SK-N-SH (cell line): ENCODE measurements around the gene NOX4. TPM values are rescaled to one million over a fixed set of nuclear protein-coding genes. Genes with fewer than 3 reads are reported as not detected.
"Not testable (repeated sequence)": the region's sequence is repeated elsewhere in the genome, so short reads cannot be mapped to it uniquely, and the experiment has no call there.

Source experiments
- CTCF ChIA-PET: fragments of 300-600, 350-600 bp; formaldehyde crosslinking; extraction: SDS; loops from one replicate; lab custom pipeline; 2021; lab: Yijun Ruan, JAX
- POLR2A ChIA-PET: fragments of 350-600 bp; sonication (Branson Sonifier 250); formaldehyde crosslinking; extraction: SDS; loops from one replicate; lab custom pipeline; 2020; ENCODE audit warnings: antibody characterized with exemption, inconsistent platforms; lab: Yijun Ruan, JAX
- DNase-seq: peaks from one replicate; pipeline ENCODE4 v3.0.0; 2012
- H2AFZ ChIP-seq: fragments of 200-600 bp; sonication (generic); 2 replicates; pipeline ENCODE4 v1.8.1; 2016; ENCODE audit warnings: antibody characterized with exemption, mild to moderate bottlenecking, low read depth
- H3F3A ChIP-seq: fragments of 200-600 bp; sonication (generic); replicated peaks from 2 replicates; pipeline ENCODE3; 2016; ENCODE audit warnings: antibody characterized with exemption, mild to moderate bottlenecking; ENCODE audit not compliant: insufficient read depth
- H3K27ac ChIP-seq, 2 experiments: fragments of 200-500 bp in 1 of 2; fragments of 200-600 bp in 1 of 2; sonication (Bioruptor generic) in 1 of 2; sonication (generic), shearing (Covaris generic) in 1 of 2; 2 replicates each; pipeline versions ENCODE4 v1.5.1 to v1.6.1; 2014 to 2016; ENCODE audit warnings: low read depth in 2 of 2, inconsistent platforms in 1 of 2, low read length in 1 of 2, mild to moderate bottlenecking in 1 of 2, mixed read lengths in 1 of 2
- H3K27me3 ChIP-seq: fragments of 200-600 bp; sonication (generic), shearing (Covaris generic); 2 replicates; pipeline ENCODE4 v1.6.1; 2016; ENCODE audit warnings: mixed run types; ENCODE audit not compliant: insufficient read depth
- H3K36me3 ChIP-seq, 2 experiments: fragments of 200-500 bp in 1 of 2; fragments of 200-600 bp in 1 of 2; sonication (Bioruptor generic) in 1 of 2; sonication (generic) in 1 of 2; replicated peaks in 1 of 2; 2 replicates each; pipeline versions ENCODE3 to v1.5.1; 2014 to 2016; ENCODE audit warnings: low read length in 1 of 2, mild to moderate bottlenecking in 1 of 2; ENCODE audit not compliant: insufficient read depth in 2 of 2, control insufficient read depth in 1 of 2
- H3K4me1 ChIP-seq, 2 experiments: fragments of 200-500 bp in 1 of 2; fragments of 200-600 bp in 1 of 2; sonication (Bioruptor generic) in 1 of 2; sonication (generic), shearing (Covaris generic) in 1 of 2; 2 replicates each; pipeline versions ENCODE4 v1.5.1 to v1.6.1; 2014 to 2016; ENCODE audit warnings: low read depth in 1 of 2, low read length in 1 of 2, mixed run types in 1 of 2; ENCODE audit not compliant: insufficient read depth in 2 of 2, control insufficient read depth in 1 of 2
- H3K4me2 ChIP-seq: fragments of 200-600 bp; sonication (generic), shearing (Covaris generic); 2 replicates; pipeline ENCODE4 v1.6.1; 2017; ENCODE audit warnings: mixed run types
- H3K4me3 ChIP-seq, 2 experiments: fragments of 200-500 bp in 1 of 2; fragments of 200-600 bp in 1 of 2; sonication (Bioruptor generic) in 1 of 2; sonication (generic), shearing (Covaris generic) in 1 of 2; 2 replicates each; pipeline versions ENCODE4 v1.5.1 to v1.8.1; 2014 to 2016; ENCODE audit warnings: low read depth in 2 of 2, inconsistent platforms in 1 of 2, low read length in 1 of 2, mild to moderate bottlenecking in 1 of 2, mixed read lengths in 1 of 2, moderate library complexity in 1 of 2
- H3K79me2 ChIP-seq: fragments of 200-600 bp; sonication (generic); 2 replicates; pipeline ENCODE4 v1.8.1; 2017; ENCODE audit warnings: mild to moderate bottlenecking; ENCODE audit not compliant: insufficient read depth
- H3K9ac ChIP-seq: fragments of 200-600 bp; sonication (generic); 2 replicates; pipeline ENCODE4 v1.6.1; 2017; ENCODE audit warnings: mixed run types
- H3K9me2 ChIP-seq: fragments of 200-600 bp; sonication (generic); 2 replicates; pipeline ENCODE4 v1.6.1; 2017; ENCODE audit warnings: mixed run types
- H3K9me3 ChIP-seq: fragments of 200-600 bp; sonication (generic); 2 replicates; pipeline ENCODE4 v1.6.1; 2017; ENCODE audit warnings: mixed run types, mild to moderate bottlenecking, moderate library complexity
- H4K20me1 ChIP-seq: fragments of 200-600 bp; sonication (generic); 2 replicates; pipeline ENCODE4 v1.6.1; 2017; ENCODE audit warnings: mild to moderate bottlenecking, mixed run types; ENCODE audit not compliant: insufficient read depth
- CHD2 ChIP-seq: fragments of 150-350 bp; IDR thresholded peaks from 2 replicates; pipeline ENCODE4 v1.6.1; 2018; ENCODE audit warnings: low read length; ENCODE audit not compliant: partially characterized antibody
- FOXJ3 ChIP-seq: sonication (generic); formaldehyde crosslinking; IDR thresholded peaks from 2 replicates; pipeline ENCODE4 v1.5.1; 2020; ENCODE audit warnings: mild to moderate bottlenecking, missing genetic modification reagents
- JUND ChIP-seq: IDR thresholded peaks from 2 replicates; pipeline ENCODE4 v1.4.0; 2012
- PBX3 ChIP-seq: IDR thresholded peaks from 2 replicates; pipeline ENCODE4; 2012
- RAD21 ChIP-seq: IDR thresholded peaks from 2 replicates; pipeline ENCODE4 v1.6.1; 2012; ENCODE audit warnings: mild to moderate bottlenecking, low read length
- TEAD4 ChIP-seq: IDR thresholded peaks from 2 replicates; pipeline ENCODE4 v1.4.0; 2012; ENCODE audit warnings: mild to moderate bottlenecking, borderline replicate concordance; ENCODE audit not compliant: insufficient read depth
- WGBS: methylation state at CpG from one replicate; pipeline ENCODE4 v1.1.6; 2017; ENCODE audit warnings: low lambda C conversion rate; 5-methylcytosine and 5-hydroxymethylcytosine counted together
- polyA plus RNA-seq, 3 experiments: library from polyadenylated mRNA; depleted of rRNA; stranded (reverse); fragments of >200 nt; gene quantifications; 2 replicates each; pipeline ENCODE4 v1.2.3, GENCODE V29; 2012
- TF ChIP-seq, protein P1 (sequence below): fragments of 150-350 bp; IDR thresholded peaks from 2 replicates; pipeline ENCODE4 v1.6.1; 2017; ENCODE audit warnings: antibody characterized with exemption, low read length, low read depth, borderline replicate concordance

NOX4 gene
- polyA plus RNA-seq, 1 of the 3 experiments (the other 2 are of a cell fraction), result 2.2 TPM

DNA sequence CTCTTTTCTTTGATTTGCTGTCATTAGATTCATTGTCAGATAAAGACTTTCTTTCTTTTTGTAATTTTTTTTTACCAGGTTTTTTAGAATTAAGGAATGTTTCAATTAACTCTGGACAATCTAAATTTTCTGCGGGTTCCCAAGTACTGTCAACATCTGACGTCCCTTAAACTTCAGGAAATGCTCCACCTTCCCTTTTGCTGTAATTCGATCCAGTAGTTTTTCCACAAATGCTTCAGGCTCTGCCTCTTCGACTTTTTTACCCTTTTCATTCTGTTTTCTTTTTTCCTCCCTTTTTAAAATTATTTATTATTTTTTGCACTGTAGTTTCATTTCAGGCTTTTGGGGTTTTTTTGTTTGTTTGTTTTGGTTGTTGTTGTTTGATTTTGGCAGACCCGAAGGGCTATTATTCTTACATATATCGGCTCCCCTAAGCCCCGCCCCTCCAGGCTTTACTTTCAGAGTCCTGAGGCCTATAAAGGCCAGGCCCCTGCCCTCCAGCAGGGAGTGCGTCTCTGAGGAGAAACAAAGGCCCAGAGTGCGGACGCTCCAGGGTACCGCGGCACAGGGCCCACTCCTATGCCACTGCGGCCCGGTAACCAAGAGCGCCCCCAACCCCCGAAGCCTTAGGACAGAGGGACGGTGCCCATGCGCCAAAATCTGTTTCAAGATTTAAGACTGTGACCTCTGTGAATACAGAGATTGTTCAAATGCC, 197.1 kb downstream of the NOX4 start:
- no peak overlapping the region for H3K4me3 ChIP-seq
- no peak overlapping the region for H3K9ac ChIP-seq

GRCh38 chr11:89288004-89288403, 203.2 kb downstream of the NOX4 start:
- H3K9me3 ChIP-seq, H4K20me1 ChIP-seq, H3K4me3 ChIP-seq, H3K9ac ChIP-seq, CTCF ChIA-PET, H3K27ac ChIP-seq, H3K79me2 ChIP-seq, H3F3A ChIP-seq, H3K4me2 ChIP-seq, H3K4me1 ChIP-seq, H3K9me2 ChIP-seq, POLR2A ChIA-PET, DNase-seq, H3K36me3 ChIP-seq, H3K27me3 ChIP-seq, H2AFZ ChIP-seq: not testable (repeated sequence)
- WGBS, result 70% methylated on average over 3 of the region's 3 CpGs

More for the DNA sequence above, 197.1 kb downstream of the NOX4 start:
- 78% methylated on average over 18 of the region's 18 CpGs for WGBS
- H3F3A ChIP-seq, result no peaks in the 10 kb centered on the region
- no peak for DNase-seq
- no peaks in the 10 kb centered on the region for H3K36me3 ChIP-seq
- TF ChIP-seq JUND, result no peak
- TF ChIP-seq PBX3, result no peak
- no peak for TF ChIP-seq CHD2
- TF ChIP-seq, protein P1, sequence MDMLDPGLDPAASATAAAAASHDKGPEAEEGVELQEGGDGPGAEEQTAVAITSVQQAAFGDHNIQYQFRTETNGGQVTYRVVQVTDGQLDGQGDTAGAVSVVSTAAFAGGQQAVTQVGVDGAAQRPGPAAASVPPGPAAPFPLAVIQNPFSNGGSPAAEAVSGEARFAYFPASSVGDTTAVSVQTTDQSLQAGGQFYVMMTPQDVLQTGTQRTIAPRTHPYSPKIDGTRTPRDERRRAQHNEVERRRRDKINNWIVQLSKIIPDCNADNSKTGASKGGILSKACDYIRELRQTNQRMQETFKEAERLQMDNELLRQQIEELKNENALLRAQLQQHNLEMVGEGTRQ, result no peak
- no peak for TF ChIP-seq RAD21
- no peak for TF ChIP-seq TEAD4
- TF ChIP-seq FOXJ3, result no peak
- no peak overlapping the region for H2AFZ ChIP-seq
- no peaks in the 10 kb centered on the region for H3K27me3 ChIP-seq
- H3K79me2 ChIP-seq, result no peaks in the 10 kb centered on the region
- H3K4me2 ChIP-seq, result no peak overlapping the region
- H3K4me1 ChIP-seq, result no peaks in the 10 kb centered on the region
- H3K27ac ChIP-seq, result no peak overlapping the region
- H4K20me1 ChIP-seq, result no peaks in the 10 kb centered on the region
- ChIA-PET CTCF (no interaction called here), POLR2A (no interaction called here)
- H3K9me2 ChIP-seq, result no peaks in the 10 kb centered on the region
- H3K9me3 ChIP-seq, result no peaks in the 10 kb centered on the region

DNA sequence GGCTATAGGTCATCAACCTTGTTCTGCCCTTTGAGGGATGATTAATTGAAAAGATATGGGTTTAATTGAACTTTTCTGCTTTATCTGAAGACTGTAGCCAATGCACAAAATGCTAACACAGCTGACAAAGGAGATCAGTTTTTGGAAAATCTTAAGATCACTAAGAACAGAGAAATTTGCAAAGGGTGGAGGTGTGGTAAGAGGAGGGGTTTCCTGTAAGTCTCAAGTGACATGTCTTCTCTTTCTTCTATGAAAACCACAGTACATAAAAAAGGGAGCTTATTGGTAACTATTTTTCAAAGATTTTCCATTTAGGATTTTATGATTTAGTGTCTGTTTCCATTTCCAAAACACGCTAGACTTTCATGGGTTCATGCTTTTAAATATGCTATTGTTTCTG, 204.6 kb downstream of the NOX4 start:
- H3K9ac ChIP-seq, H3K79me2 ChIP-seq, H3K9me2 ChIP-seq, H3K4me1 ChIP-seq, H3K4me3 ChIP-seq, POLR2A ChIA-PET, H3K4me2 ChIP-seq, H2AFZ ChIP-seq, DNase-seq, H3K9me3 ChIP-seq, CTCF ChIA-PET, H4K20me1 ChIP-seq, H3K27ac ChIP-seq, H3K36me3 ChIP-seq, H3K27me3 ChIP-seq, H3F3A ChIP-seq: not testable (repeated sequence)
- 44% methylated on average over 1 of the region's 1 CpG for WGBS

GRCh38 chr11:89281032-89281677, 210.0 kb downstream of the NOX4 start:
- H3K27me3 ChIP-seq, H4K20me1 ChIP-seq, H3K4me3 ChIP-seq, H3K27ac ChIP-seq, POLR2A ChIA-PET, DNase-seq, CTCF ChIA-PET, H3K9ac ChIP-seq, H3F3A ChIP-seq, H3K4me2 ChIP-seq, H3K9me2 ChIP-seq, H3K9me3 ChIP-seq, H3K4me1 ChIP-seq, H3K36me3 ChIP-seq, H3K79me2 ChIP-seq, H2AFZ ChIP-seq: not testable (repeated sequence)
- WGBS, result 34% methylated on average over 3 of the region's 3 CpGs
